Colonic mucosa (tissue), 4 donors: ENCODE results near the gene GRAMD2B. TPM values are rescaled to one million over a fixed set of nuclear protein-coding genes. Genes with fewer than 3 reads are reported as not detected.
A peak's percentile ranks its signal among the peaks of the same experiment; 100 is the strongest.
"Not testable (repeated sequence)": the region's sequence is repeated elsewhere in the genome, so short reads cannot be mapped to it uniquely, and the experiment has no call there.

Experiments used
- DNase-seq: peaks from one replicate; pipeline ENCODE4 v3.0.0-alpha.2; 2020
- H3K27ac ChIP-seq: fragments of 200-600 bp; one replicate; pipeline ENCODE4 v1.8.0; 2021
- H3K27me3 ChIP-seq: fragments of 200-600 bp; one replicate; pipeline ENCODE4 v1.8.0; 2021
- H3K36me3 ChIP-seq: fragments of 200-600 bp; one replicate; pipeline ENCODE4 v1.8.0; 2021
- H3K4me1 ChIP-seq: fragments of 200-600 bp; one replicate; pipeline ENCODE4 v1.8.0; 2021; ENCODE audit warnings: mild to moderate bottlenecking
- H3K4me3 ChIP-seq: fragments of 200-600 bp; one replicate; pipeline ENCODE4 v1.8.0; 2021
- H3K9ac ChIP-seq, 2 donors: one replicate each; pipeline ENCODE4 v1.7.0; 2013; ENCODE audit warnings: control low read depth in 2 of 2, low read depth in 2 of 2, low read length in 2 of 2
- H3K9me3 ChIP-seq: fragments of 200-600 bp; one replicate; pipeline ENCODE4 v1.8.0; 2021
- intact Hi-C: fragments of 100-400 bp; cut with DNase I; formaldehyde crosslinking; loops from one replicate; pipeline ENCODE4 v1.14.1; 2022
- total RNA-seq, 2 donors: library from RNA; stranded (reverse); fragmentation: NEBNext Ultra II Directional in 1 of 2; extraction: Animal tissue kit (Norgen Biotek cat#: 25700) in 1 of 2; gene quantifications; one replicate each; pipeline ENCODE4 v1.2.1, GENCODE V29; 2021
- TF ChIP-seq, protein P1 (sequence below): fragments of 200-600 bp; IDR thresholded peaks from one replicate; pipeline ENCODE4 v1.8.0; 2022; ENCODE audit warnings: antibody characterized with exemption, mild to moderate bottlenecking
- donor health status: healthy.
- donor health status: DM: no; HTN: no; CAD: no.
- donor health status: DM: no; HTN: no; CAD: no.

The GRAMD2B gene
- total RNA-seq, 2 donors from 2014 or later: 30.9 to 60.4 TPM

DNA sequence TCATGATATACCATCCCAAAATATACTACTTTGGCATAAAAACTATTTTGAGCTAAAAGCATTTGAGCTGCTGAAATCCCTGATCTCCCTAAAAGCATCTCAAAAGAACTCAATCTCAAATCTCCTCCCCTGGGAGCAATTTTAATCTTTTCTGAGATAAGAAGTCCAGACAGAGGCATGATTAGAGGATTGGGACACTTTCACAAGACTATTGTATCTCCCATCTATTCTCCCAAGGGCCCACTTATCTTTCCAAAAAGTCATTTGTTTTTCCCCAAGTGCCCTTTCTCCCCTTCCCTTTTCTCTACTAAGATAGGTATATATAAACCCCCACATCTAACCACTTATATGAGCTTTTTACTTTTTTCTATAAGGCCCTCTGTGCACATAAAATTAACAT is 92.1 kb downstream of the GRAMD2B start:
- no peaks in the 10 kb centered on the region for H3K9me3 ChIP-seq
- H3K4me3 ChIP-seq: no peak overlapping the region
- H3K27ac ChIP-seq: no peak overlapping the region
- intact Hi-C loops: no loop called here
- H3K4me1 ChIP-seq: peaks cover 7% of the 10 kb centered on the region
- no peaks in the 10 kb centered on the region for H3K27me3 ChIP-seq
- DNase-seq: no peak
- no peaks in the 10 kb centered on the region for H3K36me3 ChIP-seq
- no peak overlapping the region for H3K9ac ChIP-seq
- TF ChIP-seq, protein P1, sequence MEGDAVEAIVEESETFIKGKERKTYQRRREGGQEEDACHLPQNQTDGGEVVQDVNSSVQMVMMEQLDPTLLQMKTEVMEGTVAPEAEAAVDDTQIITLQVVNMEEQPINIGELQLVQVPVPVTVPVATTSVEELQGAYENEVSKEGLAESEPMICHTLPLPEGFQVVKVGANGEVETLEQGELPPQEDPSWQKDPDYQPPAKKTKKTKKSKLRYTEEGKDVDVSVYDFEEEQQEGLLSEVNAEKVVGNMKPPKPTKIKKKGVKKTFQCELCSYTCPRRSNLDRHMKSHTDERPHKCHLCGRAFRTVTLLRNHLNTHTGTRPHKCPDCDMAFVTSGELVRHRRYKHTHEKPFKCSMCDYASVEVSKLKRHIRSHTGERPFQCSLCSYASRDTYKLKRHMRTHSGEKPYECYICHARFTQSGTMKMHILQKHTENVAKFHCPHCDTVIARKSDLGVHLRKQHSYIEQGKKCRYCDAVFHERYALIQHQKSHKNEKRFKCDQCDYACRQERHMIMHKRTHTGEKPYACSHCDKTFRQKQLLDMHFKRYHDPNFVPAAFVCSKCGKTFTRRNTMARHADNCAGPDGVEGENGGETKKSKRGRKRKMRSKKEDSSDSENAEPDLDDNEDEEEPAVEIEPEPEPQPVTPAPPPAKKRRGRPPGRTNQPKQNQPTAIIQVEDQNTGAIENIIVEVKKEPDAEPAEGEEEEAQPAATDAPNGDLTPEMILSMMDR: no peak

DNA sequence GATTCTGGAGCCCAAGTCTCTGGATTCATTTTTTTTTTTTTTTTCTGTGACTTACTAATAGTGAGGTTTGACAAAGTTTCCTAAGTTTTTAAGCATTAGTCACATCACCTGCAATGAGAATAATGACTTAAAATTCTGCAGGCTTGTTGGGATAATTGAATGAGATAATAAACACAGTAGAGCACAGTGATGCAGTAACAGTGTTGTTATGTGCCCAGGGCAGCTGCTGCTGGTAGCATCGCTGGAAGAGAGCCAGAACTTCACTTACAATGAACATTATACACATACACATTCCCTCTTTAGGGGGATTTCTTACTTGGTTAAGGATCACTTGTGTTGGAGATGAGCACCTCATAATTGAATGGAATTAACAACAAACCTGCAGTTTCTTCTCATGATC is 92.9 kb downstream of the GRAMD2B start:
- no peak for DNase-seq
- H3K27me3 ChIP-seq: no peaks in the 10 kb centered on the region
- H3K4me3 ChIP-seq: no peak overlapping the region
- intact Hi-C loops: no loop called here
- H3K4me1 ChIP-seq: peaks cover 7% of the 10 kb centered on the region
- TF ChIP-seq, protein P1: no peak
- H3K9ac ChIP-seq: no peak overlapping the region
- no peaks in the 10 kb centered on the region for H3K9me3 ChIP-seq
- no peak overlapping the region for H3K27ac ChIP-seq
- no peaks in the 10 kb centered on the region for H3K36me3 ChIP-seq

DNA sequence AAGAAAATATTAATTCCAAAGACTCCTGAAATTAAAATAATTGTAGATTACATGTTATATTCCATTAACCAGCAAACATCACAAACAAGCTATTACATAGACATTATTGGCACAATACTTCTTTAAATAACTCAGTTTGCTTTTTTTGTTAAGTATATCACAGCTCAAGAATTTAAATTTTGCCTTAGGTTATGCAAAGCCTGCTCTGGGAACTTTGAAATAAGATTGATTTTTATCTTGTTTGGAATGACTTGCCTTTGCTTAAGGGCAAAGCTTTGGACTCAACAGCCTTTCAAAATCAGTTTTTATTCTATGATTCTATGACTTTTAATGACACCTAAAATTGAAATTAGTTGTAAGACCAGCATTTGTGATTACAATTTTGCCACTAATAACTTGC is 93.6 kb downstream of the GRAMD2B start:
- intact Hi-C loops: no loop called here

DNA sequence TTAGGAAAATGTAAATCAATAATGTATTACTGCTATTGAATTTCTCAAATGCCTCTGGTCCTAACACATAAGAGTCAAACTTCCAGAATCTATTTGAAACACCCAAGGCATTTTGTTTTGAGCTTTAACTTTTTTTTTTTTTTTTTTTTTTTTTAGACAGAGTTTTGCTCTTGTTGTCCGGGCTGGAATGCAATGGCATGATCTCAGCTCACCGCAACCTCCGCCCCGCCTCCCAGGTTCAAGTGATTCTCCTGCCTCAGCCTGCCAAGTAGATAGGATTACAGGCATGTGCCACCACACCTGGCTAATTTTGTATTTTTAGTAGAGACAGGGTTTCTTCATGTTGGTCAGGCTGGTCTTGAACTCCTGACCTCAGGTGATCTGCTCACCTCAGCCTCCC is 96.0 kb downstream of the GRAMD2B start:
- H3K4me1 ChIP-seq, H3K27ac ChIP-seq, H3K9me3 ChIP-seq, H3K9ac ChIP-seq, H3K27me3 ChIP-seq, H3K36me3 ChIP-seq, H3K4me3 ChIP-seq, intact Hi-C loops: not testable (repeated sequence)
- peak; percentile 32 for DNase-seq

More for the DNA sequence above, 93.6 kb downstream of the GRAMD2B start:
- Histone ChIP-seq H3K4me3 (no peak overlapping the region), H3K9ac (no peak overlapping the region), H3K9me3 (no peaks in the 10 kb centered on the region), H3K27me3 (no peaks in the 10 kb centered on the region), H3K4me1 (peaks cover 7% of the 10 kb centered on the region), H3K27ac (no peak overlapping the region), H3K36me3 (no peaks in the 10 kb centered on the region)
- no peak for DNase-seq
- TF ChIP-seq, protein P1: no peak

DNA sequence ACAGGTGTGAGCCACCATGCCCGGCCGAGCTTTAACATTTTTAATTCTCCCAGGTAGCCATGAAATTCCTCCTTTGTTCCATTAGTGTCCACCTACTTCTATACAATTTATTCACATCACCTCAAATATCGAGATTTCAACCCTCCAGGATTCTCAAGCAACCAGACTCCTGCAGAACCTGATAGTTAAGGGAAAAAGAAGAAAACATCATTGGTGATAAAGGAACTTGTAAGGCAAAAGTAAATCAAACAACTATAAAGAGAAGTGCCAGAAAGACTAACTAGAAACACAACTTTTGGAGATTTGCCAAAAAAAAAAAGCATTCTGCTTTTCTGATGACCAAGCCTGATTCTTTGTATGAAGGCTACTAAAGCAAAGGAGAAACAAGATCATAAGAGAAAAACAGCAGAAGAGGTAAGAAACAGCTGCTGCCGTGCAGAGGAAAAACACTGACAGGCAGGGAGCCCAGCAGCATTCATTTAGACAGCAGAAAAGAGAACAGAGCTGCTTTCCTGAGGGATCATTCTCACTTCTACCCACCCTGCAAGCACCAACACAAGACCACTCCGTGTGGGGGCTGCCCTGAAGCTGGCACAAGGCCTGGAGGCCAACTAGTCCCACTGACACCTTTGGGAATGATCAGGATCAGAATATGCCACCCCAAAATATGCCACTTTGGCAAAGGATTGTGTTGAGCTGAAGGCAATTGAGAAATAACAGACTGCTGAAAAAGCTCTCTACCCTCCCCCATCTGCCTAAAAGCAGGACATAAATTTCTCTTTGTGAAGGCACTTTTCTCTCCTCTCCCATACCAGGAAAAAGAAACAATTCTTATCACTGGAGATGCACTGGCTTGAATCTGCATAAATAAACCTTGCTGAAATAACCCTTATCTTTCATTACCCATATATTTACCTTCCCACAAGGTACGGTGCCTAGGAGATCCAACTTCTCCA is 96.7 kb downstream of the GRAMD2B start:
- no peak overlapping the region for H3K9ac ChIP-seq
- no peaks in the 10 kb centered on the region for H3K36me3 ChIP-seq
- no peak overlapping the region for H3K4me3 ChIP-seq
- no peaks in the 10 kb centered on the region for H3K9me3 ChIP-seq
- peaks cover 7% of the 10 kb centered on the region for H3K4me1 ChIP-seq
- peak; percentile 28 for DNase-seq
- H3K27ac ChIP-seq: peak overlapping the region; percentile 47
- intact Hi-C loops: no loop called here
- no peaks in the 10 kb centered on the region for H3K27me3 ChIP-seq
- TF ChIP-seq, protein P1: no peak

DNA sequence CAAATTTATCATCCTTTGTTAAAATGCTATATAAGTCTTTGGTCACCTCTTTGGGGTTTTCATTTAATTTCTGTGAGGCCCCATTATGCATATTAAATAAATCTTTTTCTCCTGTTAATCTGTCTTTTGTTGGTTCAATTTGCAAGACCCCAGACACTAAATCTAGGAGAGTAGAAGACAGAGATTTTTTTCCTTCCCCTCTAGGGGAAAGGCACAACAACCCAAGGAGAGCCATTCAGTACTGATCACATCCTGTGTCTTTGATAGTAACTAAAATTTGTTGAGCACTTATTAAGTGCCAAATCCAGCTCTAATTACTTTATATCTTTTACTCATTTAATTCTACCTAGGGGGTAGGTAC is 97.4 kb downstream of the GRAMD2B start:
- Histone ChIP-seq H3K27ac (no peak overlapping the region), H3K27me3 (no peaks in the 10 kb centered on the region), H3K36me3 (no peaks in the 10 kb centered on the region), H3K9ac (no peak overlapping the region), H3K9me3 (no peaks in the 10 kb centered on the region), H3K4me3 (no peak overlapping the region), H3K4me1 (peaks cover 7% of the 10 kb centered on the region)
- no peak for DNase-seq
- intact Hi-C loops: no loop called here
- TF ChIP-seq, protein P1: no peak
